Liver (tissue), 9 donors: ENCODE data around the gene AQP10. TPM values are rescaled to one million over a fixed set of nuclear protein-coding genes. Genes with fewer than 3 reads are reported as not detected.

Experiments used
- DNase-seq: peaks from one replicate; pipeline ENCODE4 v3.0.0-alpha.2; 2017; ENCODE audit warnings: low spot score
- H3K27ac ChIP-seq, 2 donors: one replicate each; pipeline ENCODE4 v1.7.0; 2013; ENCODE audit warnings: inconsistent platforms in 2 of 2, low read length in 2 of 2, control low read depth in 1 of 2, low read depth in 1 of 2, mild to moderate bottlenecking in 1 of 2
- H3K27me3 ChIP-seq, 4 donors: one replicate each; pipeline versions ENCODE4 v1.6.1 to v1.7.0; 2013; ENCODE audit warnings: low read length in 3 of 4, inconsistent platforms in 1 of 4, mild to moderate bottlenecking in 1 of 4, moderate library complexity in 1 of 4; ENCODE audit not compliant: control insufficient read depth in 4 of 4, insufficient read depth in 4 of 4
- H3K36me3 ChIP-seq, 4 donors: one replicate each; pipeline versions ENCODE4 v1.6.1 to v1.7.0; 2013; ENCODE audit warnings: low read length in 3 of 4, mild to moderate bottlenecking in 3 of 4, low read depth in 1 of 4, moderate library complexity in 1 of 4; ENCODE audit not compliant: control insufficient read depth in 4 of 4, insufficient read depth in 3 of 4
- H3K4me1 ChIP-seq, 4 donors: one replicate each; pipeline versions ENCODE4 v1.6.1 to v1.7.0; 2013; ENCODE audit warnings: low read length in 3 of 4, mild to moderate bottlenecking in 3 of 4, moderate library complexity in 1 of 4; ENCODE audit not compliant: control insufficient read depth in 4 of 4, insufficient read depth in 4 of 4
- H3K4me3 ChIP-seq, 3 donors: one replicate each; pipeline versions ENCODE4 v1.6.1 to v1.7.0; 2013; ENCODE audit warnings: low read length in 3 of 3, control low read depth in 1 of 3, low read depth in 1 of 3, mild to moderate bottlenecking in 1 of 3
- H3K9ac ChIP-seq, 2 donors: one replicate each; pipeline ENCODE4 v1.7.0; 2013; ENCODE audit warnings: low read length in 2 of 2, mild to moderate bottlenecking in 2 of 2, moderate library complexity in 2 of 2, control low read depth in 1 of 2, low read depth in 1 of 2
- H3K9me3 ChIP-seq, 4 donors: one replicate each; pipeline versions ENCODE4 v1.6.1 to v1.7.0; 2013; ENCODE audit warnings: low read length in 3 of 4; ENCODE audit not compliant: control insufficient read depth in 4 of 4
- ATF3 ChIP-seq: IDR thresholded peaks from 2 replicates; pipeline ENCODE4 v1.6.1; 2016; ENCODE audit warnings: antibody characterized with exemption
- CTCF ChIP-seq: fragments of 150-350 bp; IDR thresholded peaks from 2 replicates; pipeline ENCODE4 v1.5.1; 2017; ENCODE audit warnings: improper control_type of control experiment, low read depth, low read length; ENCODE audit not compliant: missing input control
- EGR1 ChIP-seq, 2 donors: IDR thresholded peaks; 2 replicates each; pipeline ENCODE4 v1.6.1; 2016 to 2018; ENCODE audit warnings: antibody characterized with exemption in 2 of 2, low read depth in 2 of 2
- FOXA1 ChIP-seq: IDR thresholded peaks from 2 replicates; pipeline ENCODE4 v1.6.1; 2016; ENCODE audit warnings: antibody characterized with exemption
- FOXA2 ChIP-seq: IDR thresholded peaks from 2 replicates; pipeline ENCODE4 v1.6.1; 2016; ENCODE audit warnings: antibody characterized with exemption
- GABPA ChIP-seq, 2 donors: IDR thresholded peaks in 1 of 2; conservative IDR thresholded peaks in 1 of 2; 2 replicates each; pipeline ENCODE4 v1.6.1; 2016; ENCODE audit warnings: antibody characterized with exemption in 2 of 2, mild to moderate bottlenecking in 1 of 2, moderate library complexity in 1 of 2
- HNF4A ChIP-seq, 2 donors: conservative IDR thresholded peaks; 2 replicates each; pipeline ENCODE4 v1.6.1; 2016; ENCODE audit warnings: antibody characterized with exemption in 2 of 2, mild to moderate bottlenecking in 2 of 2
- HNF4G ChIP-seq: IDR thresholded peaks from 2 replicates; pipeline ENCODE4 v1.6.1; 2016; ENCODE audit warnings: antibody characterized with exemption
- MAX ChIP-seq: IDR thresholded peaks from 2 replicates; pipeline ENCODE4 v1.6.1; 2016; ENCODE audit warnings: antibody characterized with exemption
- NR2F2 ChIP-seq: IDR thresholded peaks from 2 replicates; pipeline ENCODE4 v1.6.1; 2016; ENCODE audit warnings: antibody characterized with exemption
- RAD21 ChIP-seq, 2 donors: IDR thresholded peaks; 2 replicates each; pipeline ENCODE4 v1.6.1; 2016; ENCODE audit warnings: antibody characterized with exemption in 2 of 2, mild to moderate bottlenecking in 2 of 2
- REST ChIP-seq: IDR thresholded peaks from 2 replicates; pipeline ENCODE4 v1.6.1; 2016; ENCODE audit warnings: antibody characterized with exemption, mild to moderate bottlenecking
- RXRA ChIP-seq, 2 donors: IDR thresholded peaks; 2 replicates each; pipeline ENCODE4 v1.6.1; 2017 to 2018; ENCODE audit warnings: antibody characterized with exemption in 2 of 2, mild to moderate bottlenecking in 1 of 2
- SP1 ChIP-seq: IDR thresholded peaks from 2 replicates; pipeline ENCODE4 v1.6.1; 2018; ENCODE audit warnings: antibody characterized with exemption, mild to moderate bottlenecking
- TAF1 ChIP-seq: conservative IDR thresholded peaks from 2 replicates; pipeline ENCODE4 v1.6.1; 2016; ENCODE audit warnings: antibody characterized with exemption, mild to moderate bottlenecking
- YY1 ChIP-seq: IDR thresholded peaks from 2 replicates; pipeline ENCODE4 v1.6.1; 2016; ENCODE audit warnings: antibody characterized with exemption, mild to moderate bottlenecking
- ZBTB33 ChIP-seq: IDR thresholded peaks from 2 replicates; pipeline ENCODE4 v1.6.1; 2016; ENCODE audit warnings: antibody characterized with exemption
- WGBS: extraction: QIAGEN DNeasy Blood & Tissue Kit; methylation state at CpG from one replicate; pipeline ENCODE4 v1.1.7; 2013; 5-methylcytosine and 5-hydroxymethylcytosine counted together
- polyA plus RNA-seq, 2 donors: library from polyadenylated mRNA; stranded (reverse) in 1 of 2; unstranded in 1 of 2; fragments of 200-250 nt in 1 of 2; fragments of >200 nt in 1 of 2; fragmentation: Nextera tagmentation in 1 of 2; extraction: Ambion mirVana in 1 of 2; gene quantifications; one replicate each; pipeline versions ENCODE4 v1.2.1 to v1.2.3, GENCODE V29; 2013 to 2015
- total RNA-seq, 2 donors: library from RNA; depleted of rRNA; stranded (reverse); fragments of >200 nt; gene quantifications; one replicate each; pipeline ENCODE4 v1.2.3, GENCODE V29; 2014
- donor health status: healthy.
- donor health status: healthy.
- donor health status: healthy.
- donor health status: healthy.
- donor health status: healthy.

Gene AQP10
- total and polyA plus RNA-seq, 4 donors = 0.14 TPM; not detected in 3

- H3K9me3 ChIP-seq = no peaks in the 10 kb centered on the region
- H3K4me3 ChIP-seq = peak overlapping the region in 1 of 3 donors; percentile 65
- peaks cover 5 to 24% (median 14%) of the 10 kb centered on the region in 4 donors for H3K4me1 ChIP-seq
- no peaks in the 10 kb centered on the region for H3K36me3 ChIP-seq
- H3K9ac ChIP-seq = peak overlapping the region in 1 of 2 donors; percentile 30
- H3K27me3 ChIP-seq = no peaks in the 10 kb centered on the region
- TF ChIP-seq FOXA1 (no peak), FOXA2 (no peak), SP1 (no peak), HNF4A (conservative IDR thresholded peaks at IDR 0.05) (no peak), NR2F2 (no peak), ATF3 (no peak), ZBTB33 (no peak), MAX (no peak), GABPA (IDR thresholded peaks at IDR 0.05 in 1 of 2, conservative IDR thresholded peaks at IDR 0.05 in 1 of 2) (no peak), RXRA (IDR thresholded peaks at IDR 0.05) (no peak), YY1 (no peak), HNF4G (no peak), RAD21 (IDR thresholded peaks at IDR 0.05) (no peak), TAF1 (no peak), EGR1 (IDR thresholded peaks at IDR 0.05; ENCODE audit: low read depth in 2 of 2) (no peak), REST (no peak), CTCF (no peak)
- 78% methylated on average over 6 of the region's 6 CpGs for WGBS
- no peak for DNase-seq
- H3K27ac ChIP-seq = peak overlapping the region in 1 of 2 donors; percentile 23
These were observed 5.9 kb downstream of the AQP10 start for GRCh38 chr1:154326546-154327465.
